HuH-7.5 (cell line): ENCODE results near the gene AMDHD2.

Source experiments
- DNase-seq: peaks from one replicate; pipeline ENCODE4 v3.0.0; 2011; ENCODE audit warnings: low spot score

AMDHD2 gene

GRCh38 chr16:2482708-2483534 lies 37.2 kb upstream of the AMDHD2 start:
- no peak for DNase-seq

GRCh38 chr16:2483939-2484897 lies 36.0 kb upstream of the AMDHD2 start:
- no peak for DNase-seq

- peak; percentile 52 for DNase-seq
These were observed 35.2 kb upstream of the AMDHD2 start for GRCh38 chr16:2484898-2485508.

- DNase-seq = no peak
These were observed 34.2 kb upstream of the AMDHD2 start for GRCh38 chr16:2485811-2486507.

- no peak for DNase-seq
These were observed 33.3 kb upstream of the AMDHD2 start for GRCh38 chr16:2486645-2487516.

GRCh38 chr16:2487517-2487842 lies 32.7 kb upstream of the AMDHD2 start:
- no peak for DNase-seq

GRCh38 chr16:2487903-2488531 lies 32.2 kb upstream of the AMDHD2 start:
- no peak for DNase-seq

GRCh38 chr16:2489581-2489980 lies 30.6 kb upstream of the AMDHD2 start:
- no peak for DNase-seq

GRCh38 chr16:2490190-2491105 lies 29.7 kb upstream of the AMDHD2 start:
- no peak for DNase-seq

- no peak for DNase-seq
These were observed 27.9 kb upstream of the AMDHD2 start for GRCh38 chr16:2492292-2492691.

- no peak for DNase-seq
These were observed 26.6 kb upstream of the AMDHD2 start for GRCh38 chr16:2493605-2494004.

GRCh38 chr16:2494616-2495015 lies 25.6 kb upstream of the AMDHD2 start:
- DNase-seq = no peak

- DNase-seq = no peak
These were observed 25.1 kb upstream of the AMDHD2 start for GRCh38 chr16:2495041-2495440.

GRCh38 chr16:2496223-2497115 lies 23.7 kb upstream of the AMDHD2 start:
- no peak for DNase-seq

- DNase-seq = no peak
These were observed 23.0 kb upstream of the AMDHD2 start for GRCh38 chr16:2497116-2497630.

- no peak for DNase-seq
These were observed 22.3 kb upstream of the AMDHD2 start for GRCh38 chr16:2497695-2498484.

- DNase-seq = no peak
These were observed 21.5 kb upstream of the AMDHD2 start for GRCh38 chr16:2498531-2499253.
